K562 (cell line): ENCODE results near the gene EMC9. TPM values are rescaled to one million over a fixed set of nuclear protein-coding genes. Genes with fewer than 3 reads are reported as not detected.

Source experiments
- CTBP1 ChIP-seq: fragments of 450-650 bp; IDR thresholded peaks from 2 replicates; pipeline ENCODE4 v1.6.1; 2016; ENCODE audit warnings: borderline replicate concordance
- GATA2 ChIP-seq: sonication (generic); formaldehyde crosslinking; IDR thresholded peaks from 2 replicates; pipeline ENCODE4 v1.4.0; 2020; ENCODE audit warnings: mild to moderate bottlenecking, missing genetic modification reagents
- GATAD2A ChIP-seq: fragments of 450-650 bp; IDR thresholded peaks from 2 replicates; pipeline ENCODE4 v1.6.1; 2017
- HDAC1 ChIP-seq, 2 experiments: fragments of 450-650 bp; IDR thresholded peaks; 2 replicates each; pipeline ENCODE4 v1.6.1; 2016 to 2017; ENCODE audit warnings: inconsistent platforms in 1 of 2, mild to moderate bottlenecking in 1 of 2, moderate library complexity in 1 of 2
- NFIC ChIP-seq: fragments of 450-650 bp; IDR thresholded peaks from 2 replicates; pipeline ENCODE4 v1.6.1; 2017; ENCODE audit warnings: mild to moderate bottlenecking, inconsistent platforms
- NFYB ChIP-seq: IDR thresholded peaks from 2 replicates; pipeline ENCODE4 v1.6.1; 2011; ENCODE audit warnings: mild to moderate bottlenecking, moderate library complexity; ENCODE audit not compliant: insufficient read length; ENCODE audit errors: extremely low read depth
- PKNOX1 ChIP-seq: fragments of 450-650 bp; IDR thresholded peaks from 2 replicates; pipeline ENCODE4 v1.6.1; 2016
- ZBTB1 ChIP-seq: sonication (generic); formaldehyde crosslinking; IDR thresholded peaks from 2 replicates; pipeline ENCODE4 v1.8.1; 2023; ENCODE audit warnings: missing genetic modification reagents, low read depth, mild to moderate bottlenecking, borderline replicate concordance
- ZBTB2 ChIP-seq: fragments of 450-650 bp; IDR thresholded peaks from 2 replicates; pipeline ENCODE4 v1.6.1; 2016; ENCODE audit warnings: antibody characterized with exemption
- ZNF592 ChIP-seq: fragments of 450-650 bp; IDR thresholded peaks from 2 replicates; pipeline ENCODE4 v1.6.1; 2017; ENCODE audit warnings: antibody characterized with exemption, mild to moderate bottlenecking
- polyA plus RNA-seq, 8 experiments: library from polyadenylated mRNA; depleted of rRNA in 4 of 8; stranded (reverse) in 5 of 8; unstranded in 3 of 8; fragments of >200 nt; fragmentation: Nextera tagmentation in 2 of 8; fragmentation: Illumina TruSeq in 1 of 8; extraction: Ambion mirVana in 2 of 8; extraction: Trizol in 1 of 8; gene quantifications; 2 replicates each; pipeline versions ENCODE4 v1.2.1 to v1.2.3, GENCODE V29; 2011 to 2014; ENCODE audit warnings: inconsistent platforms in 1 of 8, missing spikeins in 1 of 8
- total RNA-seq, 7 experiments: library from RNA; depleted of rRNA in 6 of 7; stranded (reverse); fragments of >200 nt in 6 of 7; fragmentation: Illumina TruSeq in 2 of 7; extraction: Trizol in 2 of 7; gene quantifications; 2 replicates each; pipeline versions ENCODE4 v1.2.1 to v1.2.3, GENCODE V29; 2011 to 2021; ENCODE audit warnings: low replicate concordance in 1 of 7

The EMC9 gene
- total and polyA plus RNA-seq, 9 of the 15 experiments (the other 6 are each of a cell fraction or from before 2014, with no cell fraction given) = 3.1 to 13.2 (median 7.8) TPM

- TF ChIP-seq HDAC1 (IDR thresholded peaks at IDR 0.05) (peak in 1 of 2 experiments; percentile 63; a peak in 1 of 4 replicates), GATA2 (CRISPR knock-in tag) (no peak), GATAD2A (no peak), NFIC (peak; percentile 22; the same call in 1 of the 2 replicates), ZNF592 (peak; percentile 83; the same call in 1 of the 2 replicates), NFYB (peak; percentile 40), ZBTB1 (CRISPR knock-in tag) (no peak), PKNOX1 (peak; percentile 20; the same call in 1 of the 2 replicates), CTBP1 (peak; percentile 42; the same call in 1 of the 2 replicates), ZBTB2 (no peak)
Observed at GRCh38 chr14:24095271-24096068, 45.9 kb downstream of the EMC9 start (continued).
